ENCODE data around the gene WNT8A. TPM values are rescaled to one million over a fixed set of nuclear protein-coding genes. Genes with fewer than 3 reads are reported as not detected.
A peak's percentile ranks its signal among the peaks of the same experiment; 100 is the strongest.

The WNT8A gene
- total RNA-seq, 1 experiment from 2014 or later: not detected

DNA sequence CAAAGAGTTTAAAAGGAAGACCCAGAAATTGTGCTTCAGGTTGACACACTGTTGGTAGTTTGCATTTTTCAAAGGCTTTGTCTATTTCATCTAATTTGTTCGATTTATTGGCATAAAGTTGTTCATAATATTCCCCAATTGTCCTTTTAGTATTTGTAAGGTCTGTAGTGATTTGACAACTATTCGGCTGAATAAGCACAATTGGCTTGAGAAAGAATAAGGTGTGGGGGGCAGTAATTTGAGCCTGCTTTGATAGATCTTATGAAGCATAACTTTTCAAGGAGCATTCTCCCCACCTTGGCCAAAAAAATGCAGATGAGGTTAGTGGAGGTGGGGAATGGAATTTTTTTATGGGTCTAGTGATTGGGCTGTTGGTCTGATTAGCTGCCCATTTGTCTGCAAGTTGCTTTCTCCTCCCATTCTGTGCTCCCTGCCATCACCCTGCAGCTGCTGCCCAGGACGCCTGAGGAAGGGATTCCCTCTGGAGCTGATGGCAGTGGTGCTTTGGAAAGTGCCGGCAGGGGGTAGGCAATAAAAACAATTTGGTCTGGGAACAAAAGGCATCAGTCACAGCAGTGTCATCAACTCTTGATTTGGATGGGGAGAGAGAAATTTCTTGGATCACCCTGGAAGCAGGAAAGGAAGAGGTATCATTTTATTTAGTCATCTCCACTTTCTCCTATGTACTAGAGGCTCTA is 26.6 kb downstream of the WNT8A start:
- DNase-seq: no peak
- Histone ChIP-seq H3K9ac (ENCODE audit: low read length) (no peak overlapping the region), H4K20me1 (ENCODE audit: insufficient read depth, low read depth, low read length) (no peaks in the 10 kb centered on the region), H3K36me3 (ENCODE audit: insufficient read depth, low read length) (no peaks in the 10 kb centered on the region), H3K4me2 (ENCODE audit: low read depth, low read length, poor library complexity, severe bottlenecking) (no peak overlapping the region), H3K4me3 (ENCODE audit: low read length) (no peak overlapping the region), H3K4me1 (ENCODE audit: low read length) (no peaks in the 10 kb centered on the region), H3K9me2 (replicated peaks; ENCODE audit: insufficient read depth, low read length) (no peaks in the 10 kb centered on the region), H3K27ac (ENCODE audit: low read length) (no peak overlapping the region), H3K79me2 (ENCODE audit: low read length) (no peaks in the 10 kb centered on the region), H2AFZ (ENCODE audit: low read length) (no peak overlapping the region), H3K27me3 (ENCODE audit: low read length) (no peaks in the 10 kb centered on the region), H3K9me3 (ENCODE audit: low read length) (no peaks in the 10 kb centered on the region)

DNA sequence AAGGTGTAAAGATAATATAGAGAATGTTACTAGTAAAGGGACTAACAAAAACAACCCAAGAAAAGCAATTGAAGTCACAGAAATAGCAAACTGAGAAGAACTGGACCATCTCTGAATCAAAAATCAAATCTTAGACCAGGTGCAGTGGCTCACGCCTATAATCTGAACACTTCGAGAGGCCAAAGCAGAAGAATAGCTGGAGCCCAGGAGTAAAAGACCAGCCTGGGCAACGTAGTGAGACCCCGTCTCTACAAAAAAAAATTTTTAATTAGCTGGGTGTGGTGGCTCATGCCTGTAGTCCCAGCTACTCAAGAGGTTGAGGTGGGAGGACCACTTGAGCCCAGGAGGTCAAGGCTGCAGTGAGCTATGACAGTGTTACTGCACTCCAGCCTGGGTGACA is 27.3 kb downstream of the WNT8A start:
- Histone ChIP-seq H3K9me2 (replicated peaks; ENCODE audit: insufficient read depth, low read length) (no peaks in the 10 kb centered on the region), H4K20me1 (ENCODE audit: insufficient read depth, low read depth, low read length) (no peaks in the 10 kb centered on the region), H3K9me3 (ENCODE audit: low read length) (no peaks in the 10 kb centered on the region), H2AFZ (ENCODE audit: low read length) (no peak overlapping the region), H3K27ac (ENCODE audit: low read length) (no peak overlapping the region), H3K9ac (ENCODE audit: low read length) (no peak overlapping the region), H3K79me2 (ENCODE audit: low read length) (no peaks in the 10 kb centered on the region), H3K4me3 (ENCODE audit: low read length) (no peak overlapping the region), H3K27me3 (ENCODE audit: low read length) (no peaks in the 10 kb centered on the region), H3K4me1 (ENCODE audit: low read length) (no peaks in the 10 kb centered on the region), H3K36me3 (ENCODE audit: insufficient read depth, low read length) (no peaks in the 10 kb centered on the region), H3K4me2 (ENCODE audit: low read depth, low read length, poor library complexity, severe bottlenecking) (no peak overlapping the region)
- DNase-seq: no peak

GRCh38 chr5:138111937-138112336 is 28.1 kb downstream of the WNT8A start:
- H3K9me3 ChIP-seq (ENCODE audit: low read length): no peaks in the 10 kb centered on the region
- no peak for DNase-seq
- H3K4me1 ChIP-seq (ENCODE audit: low read length): no peaks in the 10 kb centered on the region

DNA sequence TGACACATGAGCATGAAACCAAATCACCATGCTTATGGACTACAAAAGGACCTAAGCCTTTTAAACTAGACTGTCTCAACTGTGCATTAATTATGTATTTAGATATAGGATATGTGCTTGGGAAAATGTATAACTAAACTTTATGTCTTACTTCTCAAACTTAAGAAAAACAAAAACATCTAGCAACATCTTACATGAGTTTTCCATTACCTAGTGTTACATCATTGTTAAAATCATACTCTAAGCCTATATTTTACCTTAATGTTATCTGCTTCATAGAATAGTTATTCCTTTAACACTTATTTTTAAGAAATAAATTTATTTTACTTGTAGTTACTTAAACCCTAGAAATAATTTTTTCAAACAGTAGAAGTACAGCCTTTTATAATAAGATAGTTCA is 31.4 kb downstream of the WNT8A start:
- Histone ChIP-seq H3K4me3 (ENCODE audit: low read length) (no peak overlapping the region), H3K27ac (ENCODE audit: low read length) (no peak overlapping the region), H3K27me3 (ENCODE audit: low read length) (no peaks in the 10 kb centered on the region), H3K79me2 (ENCODE audit: low read length) (no peaks in the 10 kb centered on the region), H3K9me3 (ENCODE audit: low read length) (no peaks in the 10 kb centered on the region), H3K9me2 (replicated peaks; ENCODE audit: insufficient read depth, low read length) (no peaks in the 10 kb centered on the region), H4K20me1 (ENCODE audit: insufficient read depth, low read depth, low read length) (no peaks in the 10 kb centered on the region), H2AFZ (ENCODE audit: low read length) (no peak overlapping the region), H3K9ac (ENCODE audit: low read length) (no peak overlapping the region), H3K36me3 (ENCODE audit: insufficient read depth, low read length) (no peaks in the 10 kb centered on the region), H3K4me2 (ENCODE audit: low read depth, low read length, poor library complexity, severe bottlenecking) (no peak overlapping the region), H3K4me1 (ENCODE audit: low read length) (no peaks in the 10 kb centered on the region)
- DNase-seq: no peak

More at GRCh38 chr5:138111937-138112336, 28.1 kb downstream of the WNT8A start:
- Histone ChIP-seq H3K9me2 (replicated peaks; ENCODE audit: insufficient read depth, low read length) (no peaks in the 10 kb centered on the region), H3K27ac (ENCODE audit: low read length) (no peak overlapping the region), H4K20me1 (ENCODE audit: insufficient read depth, low read depth, low read length) (no peaks in the 10 kb centered on the region), H3K4me3 (ENCODE audit: low read length) (no peak overlapping the region), H2AFZ (ENCODE audit: low read length) (no peak overlapping the region), H3K79me2 (ENCODE audit: low read length) (no peaks in the 10 kb centered on the region), H3K36me3 (ENCODE audit: insufficient read depth, low read length) (no peaks in the 10 kb centered on the region), H3K4me2 (ENCODE audit: low read depth, low read length, poor library complexity, severe bottlenecking) (no peak overlapping the region), H3K9ac (ENCODE audit: low read length) (no peak overlapping the region), H3K27me3 (ENCODE audit: low read length) (no peaks in the 10 kb centered on the region)

DNA sequence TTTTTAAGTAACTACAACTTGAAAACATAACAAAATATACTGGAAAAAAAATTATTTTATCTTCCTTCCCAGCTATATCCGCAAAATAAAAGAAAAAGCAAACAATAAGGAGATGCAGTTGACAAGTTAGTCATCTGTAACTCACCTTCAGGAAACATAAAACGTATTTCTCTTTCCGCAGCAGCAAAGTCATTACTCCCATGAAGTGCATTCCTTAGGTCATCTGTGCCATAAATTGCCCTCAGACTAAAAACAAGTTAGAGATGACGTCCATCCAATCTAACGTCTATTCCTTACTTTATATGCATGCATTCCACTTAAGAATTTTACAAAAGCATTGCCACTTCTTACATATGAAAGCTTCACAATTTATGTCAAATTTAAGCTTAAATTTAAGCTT is 44.5 kb downstream of the WNT8A start:
- DNase-seq: no peak
- H3K4me3 ChIP-seq (ENCODE audit: low read length): no peak overlapping the region
- no peaks in the 10 kb centered on the region for H3K9me3 ChIP-seq (ENCODE audit: low read length)
- H2AFZ ChIP-seq (ENCODE audit: low read length): no peak overlapping the region
- H3K27ac ChIP-seq (ENCODE audit: low read length): no peak overlapping the region
- H3K36me3 ChIP-seq (ENCODE audit: insufficient read depth, low read length): no peaks in the 10 kb centered on the region
- no peaks in the 10 kb centered on the region for H3K27me3 ChIP-seq (ENCODE audit: low read length)
- no peaks in the 10 kb centered on the region for H3K79me2 ChIP-seq (ENCODE audit: low read length)
- H3K4me2 ChIP-seq (ENCODE audit: low read depth, low read length, poor library complexity, severe bottlenecking): no peak overlapping the region
- H3K9ac ChIP-seq (ENCODE audit: low read length): no peak overlapping the region
- H3K9me2 ChIP-seq (replicated peaks; ENCODE audit: insufficient read depth, low read length): no peaks in the 10 kb centered on the region
- H3K4me1 ChIP-seq (ENCODE audit: low read length): peaks cover 8% of the 10 kb centered on the region
- H4K20me1 ChIP-seq (ENCODE audit: insufficient read depth, low read depth, low read length): no peaks in the 10 kb centered on the region

DNA sequence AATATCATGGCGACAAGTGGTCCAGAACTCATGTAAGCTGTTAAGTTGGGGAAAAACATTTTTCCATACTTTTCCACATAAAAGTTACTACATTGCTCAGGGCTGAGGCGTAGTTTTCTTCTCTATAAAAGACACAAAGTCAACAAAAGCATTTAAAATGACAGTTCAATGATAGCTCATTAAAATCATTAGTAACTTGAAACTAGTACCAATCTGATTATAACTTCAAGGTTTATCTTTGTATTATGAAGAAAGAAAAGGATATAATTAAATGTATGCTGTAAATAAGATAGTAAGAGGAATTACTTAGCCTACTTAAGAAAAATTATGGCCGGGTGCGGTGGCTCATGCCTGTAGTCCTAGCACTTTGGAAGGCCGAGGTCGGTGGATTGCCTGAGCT is 45.5 kb downstream of the WNT8A start:
- H3K4me2 ChIP-seq (ENCODE audit: low read depth, low read length, poor library complexity, severe bottlenecking): no peak overlapping the region
- no peak overlapping the region for H2AFZ ChIP-seq (ENCODE audit: low read length)
- no peaks in the 10 kb centered on the region for H4K20me1 ChIP-seq (ENCODE audit: insufficient read depth, low read depth, low read length)
- no peak overlapping the region for H3K9ac ChIP-seq (ENCODE audit: low read length)
- no peaks in the 10 kb centered on the region for H3K27me3 ChIP-seq (ENCODE audit: low read length)
- no peak for DNase-seq
- peaks cover 12% of the 10 kb centered on the region for H3K4me1 ChIP-seq (ENCODE audit: low read length)
- H3K36me3 ChIP-seq (ENCODE audit: insufficient read depth, low read length): no peaks in the 10 kb centered on the region
- no peaks in the 10 kb centered on the region for H3K79me2 ChIP-seq (ENCODE audit: low read length)
- no peak overlapping the region for H3K4me3 ChIP-seq (ENCODE audit: low read length)
- no peaks in the 10 kb centered on the region for H3K9me3 ChIP-seq (ENCODE audit: low read length)
- H3K27ac ChIP-seq (ENCODE audit: low read length): no peak overlapping the region
- H3K9me2 ChIP-seq (replicated peaks; ENCODE audit: insufficient read depth, low read length): no peaks in the 10 kb centered on the region

GRCh38 chr5:138132543-138132942 is 48.7 kb downstream of the WNT8A start:
- no peaks in the 10 kb centered on the region for H3K36me3 ChIP-seq (ENCODE audit: insufficient read depth, low read length)
- H3K4me3 ChIP-seq (ENCODE audit: low read length): peak overlapping the region; percentile 58
- peak overlapping the region; percentile 80 for H3K4me2 ChIP-seq (ENCODE audit: low read depth, low read length, poor library complexity, severe bottlenecking)
- no peak for DNase-seq
- no peaks in the 10 kb centered on the region for H3K79me2 ChIP-seq (ENCODE audit: low read length)
- H4K20me1 ChIP-seq (ENCODE audit: insufficient read depth, low read depth, low read length): no peaks in the 10 kb centered on the region
- no peaks in the 10 kb centered on the region for H3K9me2 ChIP-seq (replicated peaks; ENCODE audit: insufficient read depth, low read length)
- H3K9me3 ChIP-seq (ENCODE audit: low read length): no peaks in the 10 kb centered on the region
- peak overlapping the region; percentile 78 for H2AFZ ChIP-seq (ENCODE audit: low read length)
- no peaks in the 10 kb centered on the region for H3K27me3 ChIP-seq (ENCODE audit: low read length)
- H3K9ac ChIP-seq (ENCODE audit: low read length): peak overlapping the region; percentile 33
- no peak overlapping the region for H3K27ac ChIP-seq (ENCODE audit: low read length)
- H3K4me1 ChIP-seq (ENCODE audit: low read length): peaks cover 12% of the 10 kb centered on the region

GRCh38 chr5:138138949-138139780 is 55.3 kb downstream of the WNT8A start, which contains the start of gene NME5:
Gene NME5 (minus strand): TSS chr5:138139428. CDS start chr5:138138780, 648 bp downstream.
- Histone ChIP-seq H3K27me3 (ENCODE audit: low read length) (no peaks in the 10 kb centered on the region), H3K9me2 (replicated peaks; ENCODE audit: insufficient read depth, low read length) (no peaks in the 10 kb centered on the region), H3K4me3 (ENCODE audit: low read length) (peak within 1 kb of the TSS; percentile 70), H2AFZ (ENCODE audit: low read length) (peak within 1 kb of the TSS; percentile 94), H3K79me2 (ENCODE audit: low read length) (no peaks in the 10 kb centered on the region), H3K4me2 (ENCODE audit: low read depth, low read length, poor library complexity, severe bottlenecking) (peak within 1 kb of the TSS; percentile 99), H3K36me3 (ENCODE audit: insufficient read depth, low read length) (no peaks in the 10 kb centered on the region), H3K27ac (ENCODE audit: low read length) (peak within 1 kb of the TSS; percentile 69), H3K9me3 (ENCODE audit: low read length) (no peaks in the 10 kb centered on the region), H4K20me1 (ENCODE audit: insufficient read depth, low read depth, low read length) (no peaks in the 10 kb centered on the region), H3K4me1 (ENCODE audit: low read length) (peaks cover 27% of the 10 kb centered on the region), H3K9ac (ENCODE audit: low read length) (peak within 1 kb of the TSS; percentile 58)
- peak; percentile 89 for DNase-seq
